Stimulated activated CD8-positive, alpha-beta memory T cell treated with anti-CD3 and anti-CD28 coated beads, Interleukin-15, amount 100 ng/mL, for 48 hours (primary cell): ENCODE results near the gene MYO5B.
"Not testable (repeated sequence)": the region's sequence is repeated elsewhere in the genome, so short reads cannot be mapped to it uniquely, and the experiment has no call there.

Experiments
- DNase-seq, 2 donors: peaks; one replicate each; pipeline ENCODE4 v3.0.0-alpha.2; 2020; ENCODE audit warnings: low read depth in 2 of 2

The MYO5B gene

DNA sequence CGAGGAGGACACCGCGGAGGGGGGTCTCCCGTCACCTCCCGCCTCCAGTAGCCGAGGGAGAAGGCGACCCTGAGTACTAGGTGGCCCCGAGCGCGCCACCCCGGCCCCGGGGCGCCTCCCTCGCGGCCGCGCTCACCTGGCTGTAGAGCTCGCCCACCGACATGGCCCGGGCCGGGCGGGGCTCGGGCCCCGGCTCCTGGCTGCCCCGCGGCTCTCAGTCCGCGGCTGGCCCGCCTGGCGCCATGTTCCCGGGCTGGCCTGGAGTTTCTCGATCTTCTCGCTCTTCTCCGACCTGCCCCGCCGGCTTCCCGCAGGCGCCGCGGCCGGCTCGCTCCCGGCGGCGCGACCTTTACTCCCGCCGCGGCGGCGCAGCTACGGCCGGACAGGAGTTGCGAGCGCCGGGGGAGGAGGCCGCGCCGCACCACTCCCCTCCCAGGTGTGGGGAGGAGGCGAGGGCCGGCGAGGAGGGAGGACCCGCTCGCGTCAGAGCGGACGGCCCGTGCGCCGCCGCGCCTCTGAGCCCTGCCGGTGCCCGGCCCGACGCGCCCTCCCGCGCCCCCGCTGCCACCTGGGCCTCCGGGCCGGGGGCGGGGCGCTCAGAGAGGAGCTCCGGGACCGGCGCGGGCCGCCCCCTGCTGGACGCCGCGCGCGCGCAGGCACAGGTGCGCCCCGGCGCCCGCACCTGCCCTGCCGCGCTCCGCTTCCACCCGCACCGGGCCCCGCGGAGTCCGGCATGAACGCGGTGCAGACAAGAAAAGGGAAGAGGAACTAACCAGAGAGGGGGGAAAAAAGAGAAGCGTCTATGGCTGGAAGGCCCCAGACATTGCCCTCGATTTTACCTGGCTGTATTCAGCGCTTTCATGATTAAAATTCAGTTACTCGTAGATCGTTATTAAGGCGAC, at the start of gene MYO5B:
MYO5B (minus strand) TSS at position 517 of the 902 bp plus-strand sequence; CDS start at position 163, 354 bp downstream.
- DNase-seq: peak; percentile 39 to 43

DNA sequence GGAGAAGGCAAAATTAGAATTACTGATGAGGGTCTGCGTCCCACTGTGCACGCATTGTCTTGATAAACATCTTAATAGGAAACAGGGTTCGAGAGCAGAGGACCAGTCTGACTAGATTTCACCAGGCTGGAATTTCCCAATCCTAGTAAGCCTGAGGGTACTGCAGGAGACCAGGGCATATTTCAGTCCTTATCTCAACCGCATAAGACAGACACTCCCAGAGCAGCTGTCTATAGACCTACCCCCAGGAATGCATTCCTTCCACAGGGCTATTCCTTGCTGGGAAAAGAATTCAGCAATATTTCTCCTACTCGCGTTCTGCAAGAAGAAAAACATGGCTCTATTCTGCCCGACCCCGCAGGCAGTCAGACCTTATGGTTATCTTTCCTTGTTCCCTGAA, 46.8 kb upstream of the MYO5B start:
- DNase-seq: not testable (repeated sequence)

DNA sequence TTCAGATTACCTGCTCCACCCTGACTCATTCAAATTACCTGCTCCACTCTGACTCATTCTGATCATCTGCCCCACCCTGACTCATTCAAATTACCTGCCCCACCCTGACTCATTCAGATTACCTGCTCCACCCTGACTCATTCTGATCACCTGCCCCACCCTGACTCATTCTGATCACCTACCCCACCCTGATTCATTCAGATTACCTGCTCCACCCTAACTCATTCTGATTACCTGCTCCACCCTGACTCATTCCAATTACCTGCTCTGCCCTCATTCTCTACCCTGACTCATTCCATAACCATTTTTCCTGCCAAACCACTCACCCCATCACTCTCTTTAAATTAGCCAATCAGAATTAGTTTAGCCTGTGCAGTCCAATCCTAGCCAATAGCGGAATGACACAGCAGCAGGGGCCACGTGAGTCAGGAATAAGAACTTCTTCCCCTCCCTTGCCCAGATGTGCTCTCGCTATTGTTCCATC, 45.2 kb upstream of the MYO5B start:
- DNase-seq: no peak

DNA sequence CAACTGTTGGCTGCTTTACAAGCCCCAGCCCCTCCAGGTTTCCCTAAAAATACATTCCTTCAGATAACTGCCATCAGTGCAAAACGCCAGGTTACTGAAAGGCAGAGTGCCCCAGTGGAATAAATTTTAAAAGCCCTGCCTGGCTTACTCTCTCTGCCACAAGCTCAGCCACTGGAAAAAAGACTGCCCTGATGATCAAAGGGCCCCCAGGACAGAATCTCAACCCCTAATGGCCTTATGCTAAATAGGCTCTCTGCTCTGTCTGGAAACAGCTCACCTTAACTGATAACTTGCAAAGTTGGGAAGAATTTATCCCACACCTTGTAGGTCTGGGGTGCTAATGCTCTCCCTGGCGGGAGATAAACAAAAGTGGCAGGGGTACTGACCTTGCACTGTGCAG, 37.5 kb upstream of the MYO5B start:
- DNase-seq: no peak

DNA sequence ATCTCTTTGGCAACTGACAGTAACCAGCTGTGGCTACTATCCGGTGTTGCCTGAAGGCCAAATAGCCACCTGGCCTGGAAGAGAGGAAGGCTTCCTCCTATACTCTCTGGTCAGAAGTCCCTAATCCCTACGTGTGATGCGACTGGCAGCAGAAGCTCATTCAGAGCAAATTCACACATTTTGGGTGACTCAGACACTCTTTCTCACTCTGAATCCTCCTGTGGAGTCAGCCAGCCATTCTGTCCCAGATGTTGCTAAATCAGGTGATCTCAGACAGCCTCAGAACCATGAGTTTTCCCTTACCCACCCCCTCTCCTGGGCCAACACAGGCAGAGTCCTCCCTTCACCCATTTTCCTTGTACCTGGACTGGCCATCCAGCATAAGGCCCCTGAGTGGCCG, 36.7 kb upstream of the MYO5B start:
- DNase-seq: no peak

DNA sequence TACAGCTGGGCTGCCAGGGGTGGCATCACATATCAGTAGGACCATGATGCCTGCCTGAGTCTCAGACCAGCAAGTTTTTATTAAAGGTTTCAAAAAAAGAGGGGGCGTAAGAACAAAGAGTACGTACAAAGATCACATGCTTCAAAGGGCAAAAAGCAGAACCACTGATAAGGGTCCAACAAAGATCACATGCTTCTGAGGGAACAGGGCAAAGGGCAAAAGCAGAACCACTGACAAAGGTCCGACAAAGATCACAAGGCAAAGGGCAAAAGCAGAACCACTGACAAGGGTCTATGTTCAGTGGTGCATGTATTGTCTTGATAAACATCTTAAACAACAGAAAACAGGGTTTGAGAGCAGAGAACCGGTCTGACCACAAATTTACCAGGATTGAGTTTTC, 25.3 kb upstream of the MYO5B start:
- DNase-seq: not testable (repeated sequence)

DNA sequence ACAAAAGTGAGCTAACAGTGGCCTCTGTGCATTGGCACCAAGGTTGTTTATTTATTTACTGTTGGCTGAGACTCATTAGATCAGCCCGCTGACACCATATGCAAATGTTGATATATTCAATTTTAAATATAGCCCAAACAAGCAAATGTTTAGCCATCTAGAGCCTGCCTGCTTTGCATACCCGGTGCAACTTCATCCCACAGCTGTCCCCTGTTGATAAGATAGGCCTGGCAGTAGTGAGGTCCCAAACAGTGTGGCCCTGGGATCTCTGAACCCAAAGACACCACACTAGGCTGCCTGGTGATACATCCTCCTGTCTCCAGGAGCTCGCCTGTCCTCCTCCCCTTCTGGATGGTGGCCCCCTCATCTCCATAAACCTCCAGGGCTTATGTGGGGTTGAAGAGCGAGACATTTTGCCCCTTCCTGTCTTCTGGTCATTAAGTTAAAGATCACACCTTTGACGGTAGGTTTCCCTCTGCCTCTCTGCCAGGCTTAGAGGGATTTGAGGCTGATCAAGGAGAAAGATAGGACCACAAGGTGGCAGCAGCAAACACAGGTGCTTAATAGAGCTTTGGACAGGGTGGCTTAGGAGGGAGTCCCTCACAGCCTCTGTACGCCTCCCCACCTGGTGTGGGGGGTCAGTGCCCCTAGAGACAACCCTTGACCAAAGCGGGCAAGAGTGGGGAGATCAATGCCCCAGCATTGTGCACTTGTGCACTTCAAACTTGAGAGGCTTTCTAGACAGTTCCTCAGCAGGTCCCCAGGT, 23.7 kb upstream of the MYO5B start:
- DNase-seq: no peak

DNA sequence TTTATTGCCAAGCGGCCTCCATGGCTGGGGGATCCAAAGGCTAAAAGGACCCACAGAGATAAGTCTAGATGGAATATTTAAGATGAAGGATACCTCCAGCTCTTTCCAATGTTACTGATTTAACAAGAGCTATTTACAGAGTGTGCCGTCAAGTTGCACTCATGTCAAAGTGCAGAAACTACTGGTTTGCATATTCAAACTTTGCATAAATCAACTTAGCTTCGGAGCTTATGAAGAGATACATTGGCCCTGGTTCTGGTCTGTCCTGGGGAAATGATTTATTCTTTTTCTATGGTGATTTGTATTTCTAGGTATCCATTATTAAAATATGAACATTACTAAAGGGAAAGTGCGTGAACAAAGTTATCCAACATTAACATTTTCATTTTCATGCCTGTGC, 14.4 kb upstream of the MYO5B start:
- DNase-seq: no peak

DNA sequence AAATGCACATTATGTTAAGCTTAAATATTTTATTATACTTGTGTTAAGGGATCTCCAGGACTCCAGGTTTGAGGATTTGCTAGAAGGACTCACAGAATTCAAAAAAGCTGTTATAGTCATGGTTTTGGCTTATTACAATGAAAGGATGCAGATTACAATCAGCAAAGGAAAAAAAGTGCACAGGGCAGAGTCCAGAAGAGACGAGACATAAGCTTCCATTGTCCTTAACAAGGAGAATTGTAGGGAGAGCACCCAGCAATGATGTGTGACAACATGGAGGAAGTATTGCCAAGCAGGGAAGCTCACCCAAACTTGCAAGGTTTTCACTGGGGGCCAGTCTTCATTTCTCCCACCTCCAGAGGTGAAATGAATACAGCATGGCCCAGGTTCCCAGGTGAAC, 12.8 kb upstream of the MYO5B start:
- no peak for DNase-seq

DNA sequence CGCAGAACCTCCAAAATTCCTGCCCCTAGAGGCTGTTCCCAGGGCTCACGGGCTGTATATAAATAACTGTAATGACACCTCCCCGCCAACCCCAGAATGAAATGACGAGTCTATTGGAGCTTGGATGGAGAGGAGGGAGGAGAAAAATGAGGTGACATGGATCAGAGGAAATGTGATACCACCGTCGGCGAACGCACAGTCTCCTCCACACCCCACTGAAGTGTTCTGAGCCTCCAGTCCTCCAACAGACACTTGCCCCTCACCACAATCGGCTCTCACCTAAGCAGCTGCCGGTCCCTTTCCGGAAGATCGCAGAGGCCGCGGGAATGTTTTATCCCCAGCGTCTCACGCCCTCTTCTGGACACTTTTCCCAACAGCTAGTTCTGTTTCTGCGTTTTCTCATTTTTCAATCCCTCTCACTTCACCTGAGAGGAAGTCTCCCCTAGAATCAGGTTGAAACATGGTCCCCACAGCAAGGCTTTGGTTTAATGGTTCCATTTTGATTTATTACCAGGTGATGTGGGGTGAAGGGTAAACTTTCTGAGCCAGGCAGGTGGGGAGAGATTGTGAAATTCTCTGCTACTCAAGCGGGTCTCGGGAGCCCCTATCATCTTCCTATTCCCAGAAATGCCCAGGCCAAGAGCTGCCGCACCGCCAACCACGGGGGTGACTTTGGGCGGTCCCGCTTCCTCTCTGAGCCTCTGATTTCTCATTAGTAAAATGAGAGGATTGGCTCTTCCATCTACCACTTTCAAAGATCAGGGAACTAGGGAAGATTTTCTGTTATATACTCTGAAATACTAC, 9.1 kb upstream of the MYO5B start:
- no peak for DNase-seq

DNA sequence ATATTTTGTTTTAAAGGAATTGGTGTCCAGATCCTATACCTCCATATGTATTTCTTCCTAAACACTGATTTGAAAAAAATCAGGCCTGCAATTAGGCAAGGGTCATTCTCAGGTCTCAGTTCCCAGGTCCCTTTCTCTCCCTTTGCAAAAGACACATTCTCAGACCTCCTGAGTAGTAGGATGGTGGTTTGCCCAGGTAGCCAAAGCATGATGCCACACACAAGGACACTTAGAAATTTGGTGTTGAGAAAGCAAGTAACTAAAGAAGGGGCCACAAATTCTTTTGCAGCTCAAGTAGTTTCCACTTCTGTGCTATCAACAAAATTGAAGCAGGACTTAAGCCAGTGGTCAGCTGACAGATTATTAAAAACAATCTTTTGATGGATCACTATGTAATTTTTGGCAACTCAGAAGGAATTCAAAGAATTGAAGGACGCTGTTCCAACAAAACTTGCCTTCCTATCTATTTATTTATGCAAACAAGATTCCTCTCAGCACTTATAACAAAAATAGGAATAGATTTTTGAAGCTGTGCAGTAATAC, 6.6 kb upstream of the MYO5B start:
- no peak for DNase-seq

DNA sequence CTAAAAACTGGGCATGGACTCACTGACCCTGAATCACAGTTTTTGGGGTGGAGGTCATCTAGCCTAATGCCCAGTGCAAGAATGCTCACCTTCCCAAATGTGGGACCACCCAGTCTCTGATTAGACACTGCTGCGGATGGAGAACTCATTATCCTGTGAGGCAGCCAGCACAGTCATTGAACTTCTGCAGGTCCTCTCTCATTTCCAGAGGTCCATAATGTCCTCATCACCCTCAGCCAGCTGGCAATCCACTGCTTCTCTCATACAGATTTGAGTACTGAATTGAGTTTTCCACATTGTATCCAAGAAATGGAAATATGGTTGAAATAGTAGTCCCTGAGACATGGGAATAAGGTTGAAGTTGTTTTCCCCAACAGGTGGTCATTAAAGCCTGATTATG, 5.0 kb upstream of the MYO5B start:
- no peak for DNase-seq

DNA sequence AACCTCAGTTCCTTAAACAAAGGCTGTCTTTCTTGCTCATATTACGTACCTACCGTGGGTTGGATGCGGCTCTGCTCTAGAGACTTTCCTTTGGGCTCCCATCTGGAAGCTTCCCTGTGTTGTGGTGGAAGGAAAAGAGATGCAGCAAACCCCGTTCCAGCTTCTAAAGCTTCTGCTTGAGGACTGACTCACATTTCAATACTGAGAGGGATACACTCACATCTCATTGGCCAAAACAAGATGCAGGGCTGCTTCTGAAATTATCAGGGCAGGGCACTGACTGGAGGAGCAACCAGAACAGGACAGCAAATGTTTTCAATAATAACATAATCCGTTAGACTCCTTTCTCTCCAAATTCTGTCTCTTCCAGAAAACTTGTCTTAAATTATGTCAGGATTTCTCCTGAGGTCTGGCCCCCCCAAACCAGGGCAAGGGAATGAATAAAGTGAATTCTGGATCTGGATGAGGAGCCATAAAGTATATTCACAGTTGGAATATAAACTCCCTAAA, 4.5 kb upstream of the MYO5B start:
- DNase-seq: no peak

DNA sequence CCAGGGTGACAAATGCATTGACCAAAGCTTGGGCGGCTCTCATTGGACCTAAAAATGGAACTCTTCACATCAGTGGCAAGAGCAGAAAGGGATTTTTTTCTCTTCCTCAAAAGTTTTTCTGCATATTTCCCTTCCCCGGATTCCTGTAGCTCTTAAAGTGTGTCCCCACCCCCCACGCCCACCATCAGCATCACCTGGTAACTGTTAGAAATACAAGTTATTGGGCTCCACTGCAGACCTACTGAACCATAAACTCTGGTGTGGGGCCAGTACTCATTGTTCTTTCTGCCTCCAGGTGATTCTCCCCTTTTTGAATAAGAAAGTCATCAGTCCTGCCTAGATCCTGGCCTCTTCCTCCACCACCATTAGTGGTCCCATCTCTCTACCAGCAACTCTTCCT, 1.3 kb upstream of the MYO5B start:
- no peak for DNase-seq

DNA sequence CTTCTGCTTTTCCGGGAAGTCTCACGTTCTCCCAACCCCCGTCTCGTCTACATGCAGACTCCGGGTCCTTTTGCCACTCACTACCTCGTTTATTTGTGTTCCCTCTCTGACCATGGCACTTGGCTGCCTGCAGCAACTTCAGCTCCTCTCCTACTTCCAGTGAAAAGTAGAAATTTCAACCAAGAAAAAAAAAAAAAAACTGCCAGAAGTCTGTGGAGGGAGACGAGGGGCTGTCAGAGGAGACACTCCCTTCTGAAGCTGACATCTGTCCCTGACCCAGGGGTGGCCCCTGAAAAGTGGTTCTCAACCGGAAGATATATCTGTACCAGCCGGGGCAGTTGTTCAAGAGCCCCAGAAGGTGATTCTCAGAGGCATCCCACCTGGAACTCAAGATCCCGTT, 742 bp upstream of the MYO5B start:
- DNase-seq: no peak

DNA sequence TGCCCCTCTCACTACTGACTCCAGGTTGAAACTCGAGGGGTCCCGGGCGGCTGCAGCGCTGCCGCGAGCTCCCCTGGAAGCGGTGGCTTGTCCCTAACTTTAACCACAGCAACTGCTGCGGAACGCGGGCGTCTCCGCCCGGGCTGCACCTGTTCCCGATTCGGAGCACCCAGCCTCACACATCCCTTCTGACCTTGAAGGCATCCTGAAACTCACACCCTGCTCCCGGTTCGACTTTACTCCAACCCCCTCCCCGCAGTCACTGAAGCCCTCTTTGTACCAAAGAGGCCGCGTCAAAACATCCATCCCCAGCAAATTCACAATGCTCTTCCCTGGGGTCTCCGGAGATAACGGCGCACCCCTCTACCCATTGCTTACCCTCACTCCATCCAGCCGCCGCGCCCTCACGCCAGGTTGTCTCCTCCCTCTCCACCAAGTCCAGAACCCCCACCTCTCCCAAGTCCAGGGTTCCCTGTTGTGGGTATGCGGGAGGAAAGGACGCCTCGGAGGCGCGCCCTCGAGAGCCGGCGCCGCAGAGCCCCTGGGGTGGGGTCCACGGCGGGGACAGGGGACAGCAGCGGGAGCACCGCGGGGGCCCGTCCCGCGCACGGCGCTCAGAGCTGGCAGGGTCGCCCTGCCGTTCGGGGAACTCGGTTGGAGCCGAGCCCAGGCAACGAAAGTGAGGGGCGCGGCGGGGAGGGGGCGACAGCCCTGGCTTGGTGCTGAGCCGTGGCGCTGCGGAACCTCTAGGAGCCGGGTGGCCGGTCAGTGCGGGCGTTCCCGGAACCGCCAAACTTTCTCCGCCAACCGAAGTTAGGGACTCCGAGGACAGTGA, 934 bp downstream of the MYO5B start:
- no peak for DNase-seq

DNA sequence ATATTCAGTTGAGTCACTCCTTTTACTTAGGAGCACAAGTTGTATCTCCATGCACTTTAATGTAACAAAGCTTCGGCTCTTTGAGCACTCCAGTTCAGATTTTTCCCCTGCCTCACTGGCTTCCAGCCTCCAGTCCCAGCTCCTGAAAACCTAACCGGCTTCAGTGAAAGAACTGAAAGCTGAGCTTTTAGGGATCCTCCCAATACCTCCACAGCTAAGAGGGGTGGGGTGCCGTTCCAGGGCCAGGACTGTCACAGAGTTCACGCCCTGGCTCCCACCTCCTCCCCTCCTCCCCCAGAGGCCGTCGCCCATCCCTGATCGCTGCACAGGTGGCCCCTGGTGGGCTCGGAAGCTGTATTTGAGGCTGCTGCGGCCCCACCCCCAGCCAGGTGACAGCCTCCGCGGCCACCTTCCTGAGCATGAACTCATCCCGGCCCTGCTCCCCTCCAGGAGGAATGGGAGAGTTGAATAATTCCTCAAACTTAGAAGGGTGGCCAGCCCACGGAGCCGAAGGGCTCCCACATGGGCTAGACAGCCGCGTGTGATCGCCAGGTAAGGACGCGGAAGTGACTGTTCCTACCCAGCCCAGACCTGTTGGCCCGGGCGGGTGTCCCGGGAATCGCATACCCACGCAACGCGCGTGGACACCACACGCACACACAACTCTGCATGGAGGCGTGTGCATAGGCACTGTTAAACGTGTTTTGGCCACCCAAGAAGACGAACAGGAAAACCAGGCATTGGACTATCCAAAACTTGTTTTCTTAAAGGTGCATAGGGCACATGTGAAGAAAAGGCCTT, 1.8 kb downstream of the MYO5B start:
- DNase-seq: no peak

DNA sequence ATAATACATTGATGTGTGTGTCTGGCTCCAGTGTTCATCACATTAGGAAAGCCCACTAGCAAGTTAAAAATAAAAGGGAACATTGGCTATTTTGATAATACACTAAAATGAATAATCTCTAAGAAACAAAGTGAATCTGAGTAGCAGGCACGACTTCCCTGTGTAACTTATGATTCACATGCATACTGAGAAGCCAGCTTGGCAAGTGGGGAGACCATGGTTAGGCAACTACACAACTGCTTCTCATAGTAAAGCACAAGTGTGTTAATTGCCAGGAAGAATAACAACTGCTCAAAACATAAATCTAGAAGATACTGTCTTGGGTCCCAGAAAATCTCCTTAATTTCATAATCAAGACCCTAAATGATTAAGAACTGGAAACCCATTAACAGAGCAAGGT, 4.0 kb downstream of the MYO5B start:
- no peak for DNase-seq

DNA sequence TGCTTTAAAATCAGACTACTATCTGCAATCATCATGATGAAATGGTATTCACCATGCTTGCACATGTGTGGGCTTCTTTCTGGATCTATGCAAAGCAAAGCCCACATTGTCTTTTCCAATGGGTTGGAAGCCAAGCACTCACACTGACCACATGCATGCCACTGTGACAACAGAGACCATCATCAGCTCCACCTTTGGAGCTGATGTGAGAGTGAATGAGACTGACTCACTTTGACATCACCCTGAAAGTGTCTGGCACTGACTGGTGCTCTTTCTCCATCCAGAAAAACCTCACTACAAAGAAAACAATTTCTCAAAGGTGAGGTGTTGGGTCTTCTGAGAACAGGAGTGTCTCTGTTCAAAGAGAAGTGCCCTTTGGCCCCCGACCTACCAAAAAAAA, 4.7 kb downstream of the MYO5B start:
- no peak for DNase-seq

DNA sequence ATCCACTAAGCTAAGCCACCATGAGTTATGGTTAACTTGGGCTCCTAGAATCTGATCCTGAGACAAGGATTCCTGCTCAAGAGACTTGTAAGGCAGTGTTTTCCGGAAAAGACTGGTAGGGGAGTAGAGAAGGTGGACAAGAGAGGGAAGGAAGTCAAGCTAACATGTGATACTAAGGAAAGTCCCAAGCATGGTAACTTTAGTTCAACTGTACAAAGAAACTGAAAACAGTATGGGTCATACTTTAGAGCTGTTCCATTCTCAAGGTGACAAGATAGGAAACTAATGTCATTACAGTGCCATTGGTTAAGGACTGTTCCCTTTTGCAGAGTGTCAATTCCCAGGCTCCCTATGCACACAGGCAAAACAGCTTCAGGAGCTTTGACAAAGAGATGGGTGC, 5.8 kb downstream of the MYO5B start:
- DNase-seq: no peak
